ENCODE data around the gene DAAM1. TPM values are rescaled to one million over a fixed set of nuclear protein-coding genes. Genes with fewer than 3 reads are reported as not detected.
A peak's percentile ranks its signal among the peaks of the same experiment; 100 is the strongest.

The DAAM1 gene
- total RNA-seq, 6 donors from 2014 or later, result 34.4 to 94.4 (median 55.5) TPM

- ATAC-seq (ENCODE audit: low FRiP score in 2 of 2) (no peak), DNase-seq (no peak)
- H3K36me3 ChIP-seq, result no peaks in the 10 kb centered on the region
- WGBS, 2 donors, result 54% methylated on average over 3 of the region's 3 CpGs
- TF ChIP-seq EP300 (IDR thresholded peaks at IDR 0.05), result no peak
- TF ChIP-seq POLR2A (IDR thresholded peaks at IDR 0.05), result no peak
- no peak for TF ChIP-seq CTCF (IDR thresholded peaks at IDR 0.05)
- no peak for TF ChIP-seq POLR2AphosphoS5 (IDR thresholded peaks at IDR 0.05)
- no peak overlapping the region for H3K27ac ChIP-seq
- no peaks in the 10 kb centered on the region for H3K27me3 ChIP-seq
- H3K9me3 ChIP-seq, result no peaks in the 10 kb centered on the region
- peaks cover 15 to 29% (median 22%) of the 10 kb centered on the region in 4 donors for H3K4me1 ChIP-seq
- H3K4me3 ChIP-seq, result no peak overlapping the region
Observed at GRCh38 chr14:59247801-59248584, 59.5 kb downstream of the DAAM1 start.

DNA sequence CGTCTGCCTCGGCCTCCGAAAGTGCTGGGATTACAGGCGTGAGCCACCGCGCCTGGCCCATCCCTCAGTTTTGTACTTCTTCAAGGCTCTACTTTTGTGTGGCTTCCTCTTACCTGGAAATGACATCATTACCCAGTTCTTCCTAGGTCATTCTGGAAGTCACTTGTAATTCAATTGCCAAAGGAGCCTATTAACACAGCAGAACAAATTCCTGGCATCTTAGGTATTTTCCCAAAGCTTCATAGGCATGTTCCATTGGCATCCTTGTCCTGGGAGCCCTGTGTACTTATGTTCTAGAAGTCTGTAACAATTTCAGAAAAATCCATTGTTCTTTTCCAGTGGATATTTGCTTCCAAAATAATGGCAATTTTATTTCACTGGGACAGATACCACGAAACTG lies 60.6 kb downstream of the DAAM1 start:
- DNase-seq, result no peak
- TF ChIP-seq POLR2A (IDR thresholded peaks at IDR 0.05), result no peak
- TF ChIP-seq POLR2AphosphoS5 (IDR thresholded peaks at IDR 0.05), result no peak
- TF ChIP-seq EP300 (IDR thresholded peaks at IDR 0.05), result no peak
- TF ChIP-seq CTCF (IDR thresholded peaks at IDR 0.05), result no peak
- no peaks in the 10 kb centered on the region for H3K9me3 ChIP-seq
- peak overlapping the region in 1 of 4 donors; percentile 17 for H3K27ac ChIP-seq
- no peak overlapping the region for H3K4me3 ChIP-seq
- H3K4me1 ChIP-seq, result peaks cover 24 to 39% (median 30%) of the 10 kb centered on the region in 4 donors
- no peak for ATAC-seq (ENCODE audit: low FRiP score in 2 of 2)
- 89 to 91% methylated on average over 7 of the region's 7 CpGs for WGBS, 2 donors
- H3K36me3 ChIP-seq, result no peaks in the 10 kb centered on the region
- H3K27me3 ChIP-seq, result no peaks in the 10 kb centered on the region

DNA sequence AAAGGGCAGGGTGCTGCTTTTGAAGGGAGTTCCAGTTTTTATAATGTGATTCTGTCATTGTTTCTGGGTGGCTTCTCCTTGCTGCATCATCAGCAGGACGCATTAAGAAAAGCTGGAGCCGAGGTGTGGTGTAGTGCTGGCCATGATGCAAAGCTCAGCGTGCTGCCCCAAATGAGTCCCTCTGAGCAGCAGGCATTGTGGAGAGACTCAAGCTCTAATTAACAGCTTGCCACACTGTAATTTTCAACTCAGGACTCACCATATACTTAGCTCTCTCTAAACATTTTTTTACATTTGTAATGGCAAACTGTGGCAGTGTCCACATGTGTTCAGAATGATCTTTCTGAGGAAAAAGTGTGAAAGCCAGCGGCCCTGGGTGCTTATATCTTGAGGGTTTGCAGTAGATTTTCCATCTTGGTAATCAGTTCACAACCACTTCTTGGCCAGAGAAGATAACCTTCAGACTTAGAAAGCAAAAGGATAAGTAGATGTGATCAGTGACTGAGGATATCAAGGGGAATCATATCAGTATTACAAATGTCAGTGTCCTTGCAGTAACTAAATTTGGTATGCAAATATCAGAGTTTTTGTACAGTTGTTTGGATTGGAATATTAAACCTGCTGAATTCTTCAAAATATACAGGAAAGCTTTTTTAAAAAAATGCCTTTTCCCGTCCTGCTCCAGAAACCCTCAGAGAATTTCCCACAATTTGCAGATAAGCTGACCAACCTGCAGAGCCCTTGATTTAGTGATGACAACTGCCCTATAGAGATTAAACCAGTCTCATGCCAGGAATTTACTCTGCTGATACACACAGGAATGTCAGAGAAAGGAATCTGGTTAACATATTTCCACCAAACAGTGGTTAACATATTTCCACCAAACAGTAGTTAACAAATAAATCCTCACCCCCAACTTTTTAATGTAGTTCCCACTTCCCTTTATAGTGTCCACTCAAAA lies 63.6 kb downstream of the DAAM1 start:
- Histone ChIP-seq H3K36me3 (no peaks in the 10 kb centered on the region), H3K9me3 (no peaks in the 10 kb centered on the region), H3K27me3 (no peaks in the 10 kb centered on the region), H3K4me3 (no peak overlapping the region), H3K4me1 (peaks cover 45 to 62% (median 53%) of the 10 kb centered on the region in 4 donors), H3K27ac (no peak overlapping the region)
- 89 to 92% methylated on average over 5 of the region's 5 CpGs for WGBS, 2 donors
- no peak for DNase-seq
- TF ChIP-seq EP300 (IDR thresholded peaks at IDR 0.05) (no peak), CTCF (IDR thresholded peaks at IDR 0.05) (no peak), POLR2A (IDR thresholded peaks at IDR 0.05) (no peak), POLR2AphosphoS5 (IDR thresholded peaks at IDR 0.05) (no peak)
- ATAC-seq (ENCODE audit: low FRiP score in 2 of 2), result no peak

DNA sequence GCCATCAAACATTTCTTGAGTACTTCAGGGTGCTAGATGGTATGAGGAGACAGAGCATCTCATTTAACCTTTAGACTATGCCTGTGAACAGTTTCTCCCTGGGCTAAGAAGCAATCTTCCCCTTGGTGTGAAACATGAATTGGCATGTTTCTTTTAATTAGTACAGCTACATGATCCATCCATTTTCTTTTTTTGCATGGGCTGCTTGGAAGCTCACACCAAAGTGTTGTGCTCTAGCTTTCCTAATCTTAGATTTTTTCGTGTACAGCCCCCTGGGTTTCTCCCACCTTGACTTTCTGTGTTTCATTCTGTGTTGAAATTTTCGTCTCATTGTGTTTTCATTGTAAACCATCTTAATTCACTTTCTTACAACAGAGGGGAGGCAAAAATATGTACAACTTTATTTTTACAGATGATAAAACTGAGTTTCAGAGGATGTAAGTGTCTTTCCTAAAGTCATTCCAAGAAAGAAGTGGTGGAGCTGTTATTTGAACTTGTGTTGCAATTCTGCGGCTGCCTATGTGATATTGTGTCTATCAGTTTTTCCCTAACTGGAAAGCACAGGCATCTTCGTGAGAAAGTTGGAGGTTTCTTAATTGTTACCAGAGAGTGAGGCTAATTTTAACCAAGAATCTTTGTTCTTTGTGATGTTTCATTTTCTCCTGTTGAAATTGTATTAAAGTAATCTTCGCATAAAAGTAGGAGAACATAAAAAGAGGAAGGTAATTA lies 64.5 kb downstream of the DAAM1 start:
- 65 to 75% methylated on average over 5 of the region's 5 CpGs for WGBS, 2 donors
- peaks cover 45 to 62% (median 52%) of the 10 kb centered on the region in 4 donors for H3K4me1 ChIP-seq
- ATAC-seq (ENCODE audit: low FRiP score in 2 of 2) (no peak), DNase-seq (no peak)
- no peak overlapping the region for H3K4me3 ChIP-seq
- peak overlapping the region in 3 of 4 donors; percentile 80 to 91 (median 84) for H3K27ac ChIP-seq
- no peak for TF ChIP-seq CTCF (IDR thresholded peaks at IDR 0.05)
- no peak for TF ChIP-seq EP300 (IDR thresholded peaks at IDR 0.05)
- no peak for TF ChIP-seq POLR2AphosphoS5 (IDR thresholded peaks at IDR 0.05)
- TF ChIP-seq POLR2A (IDR thresholded peaks at IDR 0.05), result no peak
- no peaks in the 10 kb centered on the region for H3K9me3 ChIP-seq
- H3K27me3 ChIP-seq, result no peaks in the 10 kb centered on the region
- H3K36me3 ChIP-seq, result no peaks in the 10 kb centered on the region

All from upper lobe of left lung (tissue), 6 donors.